ENCODE data around the gene COL15A1. TPM values are rescaled to one million over a fixed set of nuclear protein-coding genes. Genes with fewer than 3 reads are reported as not detected.
A peak's percentile ranks its signal among the peaks of the same experiment; 100 is the strongest.

The COL15A1 gene
- total RNA-seq, 1 donor from 2014 or later = 0.07 TPM

DNA sequence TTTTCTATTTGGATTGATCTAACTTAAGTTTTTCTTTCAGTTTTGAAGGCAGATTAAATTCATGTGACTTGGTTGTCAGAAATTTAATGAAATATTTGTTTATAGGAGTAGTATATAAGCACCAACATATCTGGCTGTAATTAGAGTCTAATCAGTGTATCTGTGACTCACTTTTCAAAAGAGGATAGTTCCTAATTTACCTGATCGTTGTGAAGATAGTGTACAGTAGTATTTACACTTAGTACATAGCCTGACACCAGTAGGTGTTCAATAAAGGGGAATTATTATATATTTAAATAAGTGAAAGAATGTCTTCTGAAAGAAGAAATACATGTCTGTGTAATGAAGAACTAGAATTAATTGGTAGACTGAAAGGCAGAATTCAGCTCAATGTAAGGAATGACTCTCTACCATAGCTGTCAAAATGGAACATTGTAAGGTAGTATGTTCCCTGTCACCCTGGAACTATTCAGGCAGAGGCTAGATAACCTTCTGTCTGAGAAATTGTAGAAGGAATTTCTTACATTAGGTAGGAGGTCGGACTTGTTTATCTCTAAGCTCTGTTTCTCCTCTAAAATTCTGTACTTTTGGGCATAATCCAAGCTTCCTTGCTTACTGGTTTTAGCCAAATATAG lies 169.8 kb downstream of the COL15A1 start:
- peaks cover 8% of the 10 kb centered on the region for H3K36me3 Mint-ChIP-seq (ENCODE audit: low read depth)
- CTCF ChIA-PET = interaction anchor here (1.2 to 1.3 kb wide), 2 partner anchors 27 to 56 kb away, joined by 3 to 4 read pairs; no protein-coding TSS in a partner anchor
- intact Hi-C loops (cut with micrococcal nuclease) = no loop called here

DNA sequence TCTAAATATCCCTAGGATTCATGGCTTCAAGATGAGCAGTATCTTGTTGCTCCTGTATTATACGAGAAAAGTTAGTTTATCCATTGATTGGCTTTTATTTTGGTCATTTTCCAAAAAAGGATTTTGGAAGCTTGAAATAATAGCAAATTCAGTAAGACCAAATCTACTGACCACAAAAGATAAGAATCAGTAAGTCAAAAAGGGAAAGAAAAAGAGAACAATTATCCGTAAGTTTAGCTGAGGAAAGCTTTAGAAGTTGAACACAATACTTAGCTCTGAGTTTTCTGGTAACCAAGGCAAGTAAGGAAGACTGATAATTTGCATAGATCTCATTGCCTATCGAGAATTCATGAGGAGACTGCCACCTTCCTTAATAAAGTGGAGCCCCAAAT lies 170.3 kb downstream of the COL15A1 start:
- ATAC-seq (ENCODE audit: low read depth) = no peak
- Mint-ChIP-seq H3K9me3 (no peaks in the 10 kb centered on the region), H3K36me3 (ENCODE audit: low read depth) (peaks cover 8% of the 10 kb centered on the region), H3K27ac (no peak overlapping the region), H3K27me3 (no peaks in the 10 kb centered on the region), H3K4me1 (peaks cover 76% of the 10 kb centered on the region), H3K4me3 (no peak overlapping the region)
- no peak for DNase-seq
- CTCF ChIA-PET = interaction anchor here (1.3 kb wide), 1 partner anchor 56 kb away, joined by 3 read pairs; no protein-coding TSS in a partner anchor
- POLR2A ChIA-PET = interaction anchor here (1.0 to 2.7 kb wide), 2 partner anchors 8 to 10 kb away, joined by 3 to 15 read pairs; partner anchors contain the start of gene TGFBR1
- intact Hi-C loops (cut with micrococcal nuclease) = no loop called here
- TF ChIP-seq, protein P1, sequence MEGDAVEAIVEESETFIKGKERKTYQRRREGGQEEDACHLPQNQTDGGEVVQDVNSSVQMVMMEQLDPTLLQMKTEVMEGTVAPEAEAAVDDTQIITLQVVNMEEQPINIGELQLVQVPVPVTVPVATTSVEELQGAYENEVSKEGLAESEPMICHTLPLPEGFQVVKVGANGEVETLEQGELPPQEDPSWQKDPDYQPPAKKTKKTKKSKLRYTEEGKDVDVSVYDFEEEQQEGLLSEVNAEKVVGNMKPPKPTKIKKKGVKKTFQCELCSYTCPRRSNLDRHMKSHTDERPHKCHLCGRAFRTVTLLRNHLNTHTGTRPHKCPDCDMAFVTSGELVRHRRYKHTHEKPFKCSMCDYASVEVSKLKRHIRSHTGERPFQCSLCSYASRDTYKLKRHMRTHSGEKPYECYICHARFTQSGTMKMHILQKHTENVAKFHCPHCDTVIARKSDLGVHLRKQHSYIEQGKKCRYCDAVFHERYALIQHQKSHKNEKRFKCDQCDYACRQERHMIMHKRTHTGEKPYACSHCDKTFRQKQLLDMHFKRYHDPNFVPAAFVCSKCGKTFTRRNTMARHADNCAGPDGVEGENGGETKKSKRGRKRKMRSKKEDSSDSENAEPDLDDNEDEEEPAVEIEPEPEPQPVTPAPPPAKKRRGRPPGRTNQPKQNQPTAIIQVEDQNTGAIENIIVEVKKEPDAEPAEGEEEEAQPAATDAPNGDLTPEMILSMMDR (IDR thresholded peaks at IDR 0.05) = no peak

More for the DNA sequence above, 169.8 kb downstream of the COL15A1 start:
- H3K4me3 Mint-ChIP-seq = peak overlapping the region; percentile 11
- TF ChIP-seq, protein P1 (IDR thresholded peaks at IDR 0.05) = no peak
- no peaks in the 10 kb centered on the region for H3K27me3 Mint-ChIP-seq
- POLR2A ChIA-PET = interaction anchor here (1.0 to 2.7 kb wide), 3 partner anchors 8 to 55 kb away, joined by 3 to 15 read pairs (median 3); partner anchors contain the start of gene TGFBR1
- peaks cover 76% of the 10 kb centered on the region for H3K4me1 Mint-ChIP-seq
- peak overlapping the region; percentile 74 for H3K27ac Mint-ChIP-seq
- H3K9me3 Mint-ChIP-seq = no peaks in the 10 kb centered on the region
- DNase-seq = no peak
- no peak for ATAC-seq (ENCODE audit: low read depth)

DNA sequence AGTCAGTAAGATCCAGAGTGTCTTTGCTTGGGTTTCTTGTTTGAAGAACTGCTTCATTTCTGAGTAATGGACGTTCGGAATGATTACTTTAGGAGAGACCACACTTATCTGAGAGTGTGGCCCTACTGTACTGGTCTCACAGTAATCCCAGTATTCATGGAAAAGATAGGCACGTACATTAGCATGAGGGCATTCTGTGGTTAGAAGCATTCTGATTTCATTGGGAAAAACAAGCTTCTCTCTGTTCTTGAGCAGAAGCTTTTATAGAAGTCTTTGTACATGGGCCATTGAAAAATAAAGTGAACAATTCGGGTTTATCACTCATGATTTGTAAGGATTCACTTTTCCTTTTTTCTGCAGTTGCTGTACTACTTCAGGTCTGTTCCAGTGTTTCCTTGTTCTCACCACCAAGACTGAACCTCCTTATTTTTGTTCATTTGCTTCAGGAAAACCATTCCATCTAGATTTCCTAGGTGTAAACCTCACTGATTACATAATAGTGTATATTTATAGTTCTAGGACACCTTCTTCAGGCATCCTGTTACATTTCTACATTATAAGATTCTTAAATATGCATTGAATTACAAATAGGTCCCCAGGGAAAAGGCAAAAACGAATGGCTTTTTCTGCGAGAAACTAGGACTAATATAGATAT lies 171.3 kb downstream of the COL15A1 start:
- Mint-ChIP-seq H3K27me3 (no peaks in the 10 kb centered on the region), H3K4me1 (peaks cover 76% of the 10 kb centered on the region), H3K36me3 (ENCODE audit: low read depth) (peaks cover 8% of the 10 kb centered on the region), H3K9me3 (no peaks in the 10 kb centered on the region), H3K27ac (no peak overlapping the region), H3K4me3 (no peak overlapping the region)
- ATAC-seq (ENCODE audit: low read depth) (no peak), DNase-seq (no peak)
- TF ChIP-seq, protein P1 (IDR thresholded peaks at IDR 0.05) = no peak
- ChIA-PET CTCF (no interaction called here), POLR2A (interaction anchor here (2.7 kb wide), 1 partner anchor 11 kb away, joined by 15 read pairs; the partner anchor contains the start of gene TGFBR1)
- intact Hi-C loops (cut with micrococcal nuclease) = loop anchor here (1.0 kb wide), 1 partner anchor 12 kb away; no protein-coding TSS in a partner anchor

DNA sequence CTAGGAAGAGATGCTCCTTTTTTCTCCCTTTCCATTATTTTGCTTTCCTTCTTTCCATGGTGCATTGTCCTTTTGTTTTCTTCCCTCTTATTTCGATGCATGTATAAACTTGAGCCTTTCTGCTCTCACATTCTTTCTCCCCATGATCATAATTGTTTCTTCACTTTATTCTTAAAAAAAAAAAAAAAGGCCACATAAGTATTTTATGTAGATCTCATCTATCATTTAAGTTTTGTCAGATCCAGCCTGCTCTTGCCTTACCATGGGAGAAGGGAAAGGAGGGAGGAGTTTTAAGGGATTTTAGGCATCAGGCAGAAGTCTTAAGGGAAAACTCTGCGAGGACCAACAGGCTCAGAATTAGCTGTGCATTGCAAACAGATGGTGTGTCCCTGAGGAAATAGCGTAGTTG lies 172.3 kb downstream of the COL15A1 start:
- H3K9me3 Mint-ChIP-seq = no peaks in the 10 kb centered on the region
- H3K4me1 Mint-ChIP-seq = peaks cover 78% of the 10 kb centered on the region
- peaks cover 7% of the 10 kb centered on the region for H3K36me3 Mint-ChIP-seq (ENCODE audit: low read depth)
- POLR2A ChIA-PET = no interaction called here
- no peak for ATAC-seq (ENCODE audit: low read depth)
- TF ChIP-seq, protein P1 (IDR thresholded peaks at IDR 0.05) = no peak
- intact Hi-C loops (cut with micrococcal nuclease) = no loop called here
- CTCF ChIA-PET = interaction anchor here (1.2 kb wide), 1 partner anchor 11 kb away, joined by 3 read pairs; no protein-coding TSS in a partner anchor
- no peaks in the 10 kb centered on the region for H3K27me3 Mint-ChIP-seq
- H3K27ac Mint-ChIP-seq = no peak overlapping the region
- H3K4me3 Mint-ChIP-seq = no peak overlapping the region
- no peak for DNase-seq

All from activated B cell treated with CpG ODN at 0.5 μM for 24 hours (primary cell).